ENCODE data around the gene PJA1. TPM values are rescaled to one million over a fixed set of nuclear protein-coding genes. Genes with fewer than 3 reads are reported as not detected.

PJA1 gene
- total RNA-seq, 1 experiment from 2014 or later = 13.4 TPM

DNA sequence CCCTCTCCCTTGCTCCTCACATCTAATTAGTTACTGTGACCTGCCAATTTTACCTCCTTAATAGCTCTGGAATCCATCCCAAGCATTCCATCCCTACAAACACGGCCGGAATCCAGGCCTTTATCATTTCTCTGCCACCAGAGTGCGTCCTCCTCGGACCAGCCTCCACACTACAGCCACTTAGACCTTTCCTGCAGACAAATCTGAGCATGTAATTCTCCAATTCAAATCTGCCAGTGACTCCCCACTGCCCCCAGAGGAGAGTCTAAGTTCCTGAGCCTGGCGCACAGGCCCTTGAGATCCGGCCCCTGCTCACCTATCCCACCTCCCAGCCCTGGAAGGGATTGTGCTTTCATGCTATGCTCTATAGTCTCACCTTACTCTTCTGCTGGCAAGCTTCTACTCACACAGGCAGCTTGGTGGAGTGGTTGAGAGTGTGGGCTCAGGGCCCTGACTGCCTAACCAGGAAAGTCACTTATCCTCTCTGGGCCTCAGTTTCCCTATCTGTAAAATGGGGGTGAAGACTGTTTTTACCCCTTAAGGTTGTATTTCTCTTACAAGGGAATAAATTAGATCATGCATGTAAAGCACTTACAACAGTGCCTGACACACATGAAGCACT, 31.2 kb downstream of the PJA1 start:
- Mint-ChIP-seq H3K4me1 (ENCODE audit: low read depth, unreplicated experiment) (peaks cover 9% of the 10 kb centered on the region), H3K27me3 (ENCODE audit: insufficient read depth, unreplicated experiment) (no peaks in the 10 kb centered on the region), H3K4me3 (ENCODE audit: unreplicated experiment) (no peak overlapping the region), H3K36me3 (ENCODE audit: insufficient read depth, unreplicated experiment) (no peaks in the 10 kb centered on the region), H3K9me3 (ENCODE audit: unreplicated experiment) (no peaks in the 10 kb centered on the region), H3K27ac (ENCODE audit: unreplicated experiment) (peak overlapping the region; percentile 78)
- no peaks in the 10 kb centered on the region for H3K9me3 ChIP-seq
- no peaks in the 10 kb centered on the region for H3K36me3 ChIP-seq (ENCODE audit: control insufficient read depth, insufficient read depth, low read length)
- no peaks in the 10 kb centered on the region for H3K4me1 ChIP-seq
- CTCF ChIA-PET = interaction anchor here (0.6 to 1.1 kb wide), 4 partner anchors 24 to 312 kb away, joined by 3 to 4 read pairs (median 3); partner anchors contain the start of gene PJA1
- intact Hi-C loops (cut with micrococcal nuclease; ENCODE audit: unreplicated experiment) = loop anchor here (1.0 kb wide), 1 partner anchor 40 kb away; no protein-coding TSS in a partner anchor
- BruUV-seq (replicated peaks) = no TSS peak
- no peak overlapping the region for H3K4me3 ChIP-seq (ENCODE audit: low read depth, low read length)
- TF ChIP-seq, protein P1, sequence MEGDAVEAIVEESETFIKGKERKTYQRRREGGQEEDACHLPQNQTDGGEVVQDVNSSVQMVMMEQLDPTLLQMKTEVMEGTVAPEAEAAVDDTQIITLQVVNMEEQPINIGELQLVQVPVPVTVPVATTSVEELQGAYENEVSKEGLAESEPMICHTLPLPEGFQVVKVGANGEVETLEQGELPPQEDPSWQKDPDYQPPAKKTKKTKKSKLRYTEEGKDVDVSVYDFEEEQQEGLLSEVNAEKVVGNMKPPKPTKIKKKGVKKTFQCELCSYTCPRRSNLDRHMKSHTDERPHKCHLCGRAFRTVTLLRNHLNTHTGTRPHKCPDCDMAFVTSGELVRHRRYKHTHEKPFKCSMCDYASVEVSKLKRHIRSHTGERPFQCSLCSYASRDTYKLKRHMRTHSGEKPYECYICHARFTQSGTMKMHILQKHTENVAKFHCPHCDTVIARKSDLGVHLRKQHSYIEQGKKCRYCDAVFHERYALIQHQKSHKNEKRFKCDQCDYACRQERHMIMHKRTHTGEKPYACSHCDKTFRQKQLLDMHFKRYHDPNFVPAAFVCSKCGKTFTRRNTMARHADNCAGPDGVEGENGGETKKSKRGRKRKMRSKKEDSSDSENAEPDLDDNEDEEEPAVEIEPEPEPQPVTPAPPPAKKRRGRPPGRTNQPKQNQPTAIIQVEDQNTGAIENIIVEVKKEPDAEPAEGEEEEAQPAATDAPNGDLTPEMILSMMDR (IDR thresholded peaks at IDR 0.05; ENCODE audit: insufficient read depth in 1 of 2, low read depth in 1 of 2, low read length in 1 of 2, severe bottlenecking in 1 of 2, unreplicated experiment in 1 of 2) = peak; percentile 42 to 59
- no peaks in the 10 kb centered on the region for H3K27me3 ChIP-seq (replicated peaks; ENCODE audit: control insufficient read depth, insufficient read depth, low read length)
- POLR2A ChIA-PET = no interaction called here
- peak; percentile 67 for DNase-seq

GRCh38 chrX:69131886-69132285, 33.4 kb downstream of the PJA1 start:
- POLR2A ChIA-PET = no interaction called here
- no peaks in the 10 kb centered on the region for H3K4me1 ChIP-seq
- H3K27ac Mint-ChIP-seq (ENCODE audit: unreplicated experiment) = no peak overlapping the region
- no peak for DNase-seq
- H3K27me3 Mint-ChIP-seq (ENCODE audit: insufficient read depth, unreplicated experiment) = no peaks in the 10 kb centered on the region
- BruUV-seq (replicated peaks) = no TSS peak
- no peak overlapping the region for H3K4me3 Mint-ChIP-seq (ENCODE audit: unreplicated experiment)
- TF ChIP-seq, protein P1 (IDR thresholded peaks at IDR 0.05; ENCODE audit: insufficient read depth in 1 of 2, low read depth in 1 of 2, low read length in 1 of 2, severe bottlenecking in 1 of 2, unreplicated experiment in 1 of 2) = no peak
- intact Hi-C loops (cut with micrococcal nuclease; ENCODE audit: unreplicated experiment) = no loop called here
- no peaks in the 10 kb centered on the region for H3K9me3 ChIP-seq
- no peaks in the 10 kb centered on the region for H3K36me3 Mint-ChIP-seq (ENCODE audit: insufficient read depth, unreplicated experiment)
- H3K4me3 ChIP-seq (ENCODE audit: low read depth, low read length) = no peak overlapping the region
- CTCF ChIA-PET = no interaction called here
- peaks cover 9% of the 10 kb centered on the region for H3K4me1 Mint-ChIP-seq (ENCODE audit: low read depth, unreplicated experiment)
- H3K27me3 ChIP-seq (replicated peaks; ENCODE audit: control insufficient read depth, insufficient read depth, low read length) = no peaks in the 10 kb centered on the region
- no peaks in the 10 kb centered on the region for H3K9me3 Mint-ChIP-seq (ENCODE audit: unreplicated experiment)
- no peaks in the 10 kb centered on the region for H3K36me3 ChIP-seq (ENCODE audit: control insufficient read depth, insufficient read depth, low read length)

DNA sequence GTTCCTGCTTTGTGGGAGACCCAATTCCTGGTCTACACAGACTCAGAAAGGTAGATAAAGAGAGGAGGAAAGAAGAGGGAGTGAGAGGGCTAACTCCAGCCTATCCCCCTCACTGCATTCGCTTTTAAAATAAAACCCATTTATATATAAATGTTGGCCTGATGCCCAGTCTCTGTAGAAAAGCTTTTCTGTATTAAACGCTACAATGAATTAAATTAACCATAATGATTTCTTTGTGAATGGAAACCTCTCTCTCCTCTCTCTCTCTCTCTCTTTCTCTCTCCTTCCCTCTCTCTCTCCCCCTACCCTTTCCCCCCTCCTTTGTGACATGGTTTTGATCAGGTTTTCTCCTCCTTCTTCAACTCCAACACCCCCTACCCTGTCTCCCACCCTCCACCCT, 34.8 kb downstream of the PJA1 start:
- CTCF ChIA-PET = interaction anchor here (0.7 kb wide), 1 partner anchor 12 kb away, joined by 5 read pairs; no protein-coding TSS in a partner anchor
- Mint-ChIP-seq H3K4me3 (ENCODE audit: unreplicated experiment) (no peak overlapping the region), H3K9me3 (ENCODE audit: unreplicated experiment) (no peaks in the 10 kb centered on the region), H3K36me3 (ENCODE audit: insufficient read depth, unreplicated experiment) (no peaks in the 10 kb centered on the region), H3K27ac (ENCODE audit: unreplicated experiment) (no peak overlapping the region), H3K27me3 (ENCODE audit: insufficient read depth, unreplicated experiment) (no peaks in the 10 kb centered on the region), H3K4me1 (ENCODE audit: low read depth, unreplicated experiment) (peaks cover 9% of the 10 kb centered on the region)
- no peaks in the 10 kb centered on the region for H3K9me3 ChIP-seq
- BruUV-seq (replicated peaks) = no TSS peak
- no peak for DNase-seq
- H3K36me3 ChIP-seq (ENCODE audit: control insufficient read depth, insufficient read depth, low read length) = no peaks in the 10 kb centered on the region
- no peak overlapping the region for H3K4me3 ChIP-seq (ENCODE audit: low read depth, low read length)
- POLR2A ChIA-PET = no interaction called here
- TF ChIP-seq, protein P1 (IDR thresholded peaks at IDR 0.05; ENCODE audit: insufficient read depth in 1 of 2, low read depth in 1 of 2, low read length in 1 of 2, severe bottlenecking in 1 of 2, unreplicated experiment in 1 of 2) = no peak
- intact Hi-C loops (cut with micrococcal nuclease; ENCODE audit: unreplicated experiment) = no loop called here
- no peaks in the 10 kb centered on the region for H3K27me3 ChIP-seq (replicated peaks; ENCODE audit: control insufficient read depth, insufficient read depth, low read length)
- no peaks in the 10 kb centered on the region for H3K4me1 ChIP-seq

Data from Caco-2 (cell line).